ENCODE measurements around the gene RERE. TPM values are rescaled to one million over a fixed set of nuclear protein-coding genes. Genes with fewer than 3 reads are reported as not detected.
A peak's percentile ranks its signal among the peaks of the same experiment; 100 is the strongest.
"Not testable (repeated sequence)": the region's sequence is repeated elsewhere in the genome, so short reads cannot be mapped to it uniquely, and the experiment has no call there.

The RERE gene
- total RNA-seq, 6 experiments from 2014 or later = 36.5 to 41.6 (median 37.5) TPM

GRCh38 chr1:8597455-8597854, 220.0 kb downstream of the RERE start:
- no peaks in the 10 kb centered on the region for H3K27me3 Mint-ChIP-seq (ENCODE audit: insufficient read depth)
- peak; percentile 24 for DNase-seq
- TF ChIP-seq CTCF (IDR thresholded peaks at IDR 0.05) = no peak
- H3K4me3 Mint-ChIP-seq = peak overlapping the region; percentile 3; the same call in 1 of the 2 replicates
- peak overlapping the region; percentile 59; the same call in 1 of the 2 replicates for H3K27ac Mint-ChIP-seq
- 0 out of 2 replicates have a peak, but pooled peaks cover under 1% of the 10 kb centered on the region for H3K36me3 Mint-ChIP-seq (ENCODE audit: low read depth)
- peaks cover 29% of the 10 kb centered on the region for H3K4me1 Mint-ChIP-seq (ENCODE audit: low read depth)
- no peaks in the 10 kb centered on the region for H3K9me3 Mint-ChIP-seq

- Mint-ChIP-seq H3K36me3 (ENCODE audit: low read depth) (no peaks in the 10 kb centered on the region), H3K4me3 (no peak overlapping the region), H3K9me3 (no peaks in the 10 kb centered on the region), H3K27ac (peak overlapping the region; percentile 9; the same call in 1 of the 2 replicates), H3K27me3 (ENCODE audit: insufficient read depth) (no peaks in the 10 kb centered on the region), H3K4me1 (ENCODE audit: low read depth) (peaks cover 31% of the 10 kb centered on the region)
- peak; percentile 11 for DNase-seq
- no peak for TF ChIP-seq CTCF (IDR thresholded peaks at IDR 0.05)
Measured at GRCh38 chr1:8595941-8596340, 221.5 kb downstream of the RERE start.

- no peak for DNase-seq
- no peak overlapping the region for H3K4me3 Mint-ChIP-seq
- no peaks in the 10 kb centered on the region for H3K36me3 Mint-ChIP-seq (ENCODE audit: low read depth)
- no peak for TF ChIP-seq CTCF (IDR thresholded peaks at IDR 0.05)
- no peak overlapping the region for H3K27ac Mint-ChIP-seq
- H3K27me3 Mint-ChIP-seq (ENCODE audit: insufficient read depth) = no peaks in the 10 kb centered on the region
- no peaks in the 10 kb centered on the region for H3K9me3 Mint-ChIP-seq
- H3K4me1 Mint-ChIP-seq (ENCODE audit: low read depth) = peaks cover 36% of the 10 kb centered on the region
Measured at GRCh38 chr1:8595332-8595731, 222.1 kb downstream of the RERE start.

GRCh38 chr1:8593292-8593691, 224.1 kb downstream of the RERE start:
- not testable (repeated sequence) for H3K4me3 Mint-ChIP-seq; H3K9me3 Mint-ChIP-seq; H3K27ac Mint-ChIP-seq; H3K27me3 Mint-ChIP-seq (ENCODE audit: insufficient read depth); H3K36me3 Mint-ChIP-seq (ENCODE audit: low read depth); DNase-seq
- peaks cover 31% of the 10 kb centered on the region for H3K4me1 Mint-ChIP-seq (ENCODE audit: low read depth)

GRCh38 chr1:8591569-8591968, 225.9 kb downstream of the RERE start:
- H3K9me3 Mint-ChIP-seq = no peaks in the 10 kb centered on the region
- H3K27ac Mint-ChIP-seq = no peak overlapping the region
- H3K27me3 Mint-ChIP-seq (ENCODE audit: insufficient read depth) = peaks cover 1% of the 10 kb centered on the region; the same call in 1 of the 2 replicates
- DNase-seq = no peak
- peaks cover 19% of the 10 kb centered on the region for H3K4me1 Mint-ChIP-seq (ENCODE audit: low read depth)
- H3K4me3 Mint-ChIP-seq = no peak overlapping the region
- TF ChIP-seq CTCF (IDR thresholded peaks at IDR 0.05) = no peak
- no peaks in the 10 kb centered on the region for H3K36me3 Mint-ChIP-seq (ENCODE audit: low read depth)

- Mint-ChIP-seq H3K36me3 (ENCODE audit: low read depth) (no peaks in the 10 kb centered on the region), H3K4me3 (no peak overlapping the region), H3K9me3 (no peaks in the 10 kb centered on the region), H3K4me1 (ENCODE audit: low read depth) (peaks cover 16% of the 10 kb centered on the region), H3K27ac (no peak overlapping the region), H3K27me3 (ENCODE audit: insufficient read depth) (peaks cover 1% of the 10 kb centered on the region; the same call in 1 of the 2 replicates)
- no peak for DNase-seq
- TF ChIP-seq CTCF (IDR thresholded peaks at IDR 0.05) = no peak
Measured at GRCh38 chr1:8590721-8591351, 226.6 kb downstream of the RERE start.

Measured in HFFc6 (cell line).